Stimulated activated CD8-positive, alpha-beta memory T cell treated with anti-CD3 and anti-CD28 coated beads, Interleukin-12 subunit alpha, Interleukin-12 subunit beta, amount 100 ng/mL, for 1 hour (primary cell): ENCODE measurements around the gene HAUS6.
"Not testable (repeated sequence)": the region's sequence is repeated elsewhere in the genome, so short reads cannot be mapped to it uniquely, and the experiment has no call there.

ENCODE experiments used
- DNase-seq: peaks from one replicate; pipeline ENCODE4 v3.0.0-alpha.2; 2020; ENCODE audit warnings: low read depth

HAUS6 gene

GRCh38 chr9:19033015-19033414 is 69.7 kb downstream of the HAUS6 start, which contains the start of gene SAXO1:
TSS of gene SAXO1 (minus strand) at chr9:19033209. CDS start at chr9:19032908, 301 bp downstream.
- no peak for DNase-seq

- no peak for DNase-seq
Observed at GRCh38 chr9:19032406-19032805, 70.3 kb downstream of the HAUS6 start.

GRCh38 chr9:19030899-19031298 is 71.8 kb downstream of the HAUS6 start:
- DNase-seq: no peak

GRCh38 chr9:19028835-19029451 is 73.8 kb downstream of the HAUS6 start:
- DNase-seq: no peak

GRCh38 chr9:19027825-19028224 is 74.9 kb downstream of the HAUS6 start:
- DNase-seq: no peak

GRCh38 chr9:19026375-19026774 is 76.3 kb downstream of the HAUS6 start:
- no peak for DNase-seq

DNA sequence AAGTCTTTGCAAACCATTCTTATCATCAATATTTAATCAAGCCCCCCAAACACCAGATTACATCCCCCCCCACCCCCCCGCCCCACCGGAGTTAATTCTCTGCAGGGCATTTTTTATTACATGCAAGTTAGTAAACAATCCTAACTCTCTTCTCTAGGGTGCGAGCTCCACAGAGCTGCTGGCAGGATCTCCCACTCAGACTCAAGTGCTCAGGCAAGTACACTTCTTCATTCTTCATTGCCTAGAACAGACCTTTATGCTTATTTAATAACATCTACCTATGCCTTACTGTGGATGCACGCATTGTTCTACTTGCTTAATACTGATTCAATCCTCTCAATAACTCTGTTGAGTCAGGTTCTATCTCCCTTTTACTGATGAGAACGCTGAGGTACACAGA is 79.6 kb downstream of the HAUS6 start:
- no peak for DNase-seq

GRCh38 chr9:19022206-19022605 is 80.5 kb downstream of the HAUS6 start:
- DNase-seq: no peak

DNA sequence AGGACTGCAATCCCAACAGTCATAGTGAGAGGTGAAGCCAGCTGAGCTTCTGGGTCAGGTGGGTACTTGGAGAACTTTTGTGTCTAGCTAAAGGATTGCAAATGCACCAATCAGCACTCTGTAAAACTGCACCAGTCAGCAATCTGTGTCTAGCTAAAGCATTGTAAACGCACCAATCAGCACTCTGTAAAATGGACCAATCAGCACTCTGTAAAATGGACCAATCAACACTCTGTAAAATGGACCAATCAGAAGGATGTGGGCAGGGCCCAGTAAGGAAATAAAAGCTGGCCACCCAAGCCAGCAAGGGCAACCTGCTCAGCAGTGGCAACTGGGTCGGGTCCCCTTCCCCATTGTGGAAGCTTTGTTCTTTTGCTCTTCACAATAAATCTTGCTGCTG is 81.1 kb downstream of the HAUS6 start:
- not testable (repeated sequence) for DNase-seq

DNA sequence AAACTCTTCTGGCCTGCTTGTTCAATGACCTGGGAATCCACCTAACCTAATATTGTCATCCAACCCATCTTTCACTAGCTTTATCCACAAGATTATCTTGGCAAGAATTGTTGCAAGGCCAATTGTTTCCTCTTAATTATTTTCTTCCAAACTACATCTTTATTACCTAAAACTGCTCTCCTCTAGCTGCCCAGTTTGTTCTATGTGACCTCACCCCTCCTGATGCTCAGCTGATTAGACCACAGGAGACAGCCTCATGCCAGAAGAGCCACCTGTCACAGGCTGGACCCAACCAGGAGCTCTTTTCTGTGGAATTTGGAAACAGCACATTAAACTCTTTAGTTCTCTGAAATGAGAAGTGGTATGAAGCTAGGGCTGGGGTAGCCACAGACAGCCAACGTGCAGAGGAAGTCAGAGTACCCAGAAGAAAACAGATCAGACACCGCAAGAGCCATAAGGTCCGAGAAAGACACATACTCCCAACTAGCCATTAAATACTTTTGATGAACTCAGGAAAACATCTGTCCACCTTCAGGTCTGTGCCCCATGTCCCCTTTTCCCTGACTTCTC is 81.7 kb downstream of the HAUS6 start:
- DNase-seq: no peak

DNA sequence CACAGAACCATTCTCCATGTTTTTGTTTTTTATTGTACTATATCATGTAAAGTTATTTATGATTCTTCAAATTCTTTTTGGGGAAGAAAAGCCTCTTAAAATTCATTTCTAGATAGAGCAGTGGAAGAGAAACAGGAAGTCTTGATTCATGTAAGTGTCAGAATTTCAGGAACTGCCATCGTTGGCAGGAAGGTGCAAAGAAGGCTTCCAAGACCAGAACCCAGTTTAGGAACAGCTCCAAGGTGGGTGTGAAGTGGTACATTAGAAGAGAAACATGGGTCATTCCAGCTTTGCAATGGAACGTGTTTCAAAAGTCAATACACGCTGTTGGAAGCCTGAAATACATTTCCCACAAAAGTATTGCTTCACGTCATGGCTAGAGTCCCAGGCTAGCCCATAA is 84.5 kb downstream of the HAUS6 start:
- DNase-seq: no peak

DNA sequence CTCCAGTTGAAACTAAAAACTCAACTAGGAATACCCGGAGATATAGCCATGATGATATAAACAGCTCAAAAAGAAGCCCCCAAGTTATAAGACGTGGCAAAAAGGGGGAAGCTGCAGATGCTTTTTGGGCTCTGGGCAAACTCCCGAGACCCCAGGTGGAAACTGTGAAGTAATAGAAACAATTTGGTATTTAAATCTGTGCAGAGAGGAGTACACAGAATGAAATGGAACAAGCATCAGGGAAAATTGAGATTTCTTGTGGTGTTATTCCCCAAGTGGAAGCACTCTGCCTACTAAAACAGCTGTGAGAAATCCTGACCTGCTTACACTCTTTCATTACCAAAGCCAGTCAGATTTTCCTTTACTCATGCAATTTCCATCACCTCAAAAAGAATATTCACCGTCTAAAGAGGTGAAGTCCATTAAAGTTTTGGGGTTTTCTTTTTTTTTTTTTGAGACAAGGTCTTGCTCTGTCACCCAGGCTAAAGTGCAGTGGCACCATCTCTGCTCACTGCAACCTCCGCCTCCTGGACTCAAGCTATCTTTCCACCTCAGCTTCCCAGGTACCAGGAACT is 93.2 kb downstream of the HAUS6 start:
- no peak for DNase-seq
